ENCODE data around the gene CSNK1G2. TPM values are rescaled to one million over a fixed set of nuclear protein-coding genes. Genes with fewer than 3 reads are reported as not detected.

Gene CSNK1G2
- total RNA-seq, 5 donors from 2014 or later (not counting 1 experiment from before 2014, with no cell fraction given), result 104 to 181 (median 161) TPM

Other genes with a start within 250 kb of the CSNK1G2 start
- gene ONECUT3, start 187.7 kb upstream of the CSNK1G2 start, total RNA-seq, result under 1 TPM in 2 of 5 donors, not detected in 3; 0.03 TPM
- gene ATP8B3, start 128.9 kb upstream of the CSNK1G2 start, total RNA-seq, result 1 to 10 TPM; 3.5 to 5.7 (median 4.0) TPM
- gene REXO1, start 92.7 kb upstream of the CSNK1G2 start, total RNA-seq, result 10 to 100 TPM; 68.4 to 97.5 (median 78.7) TPM
- gene KLF16, start 77.6 kb upstream of the CSNK1G2 start, total RNA-seq, result 10 to 100 TPM; 29.8 to 61.4 (median 32.7) TPM
- gene ABHD17A, start 55.7 kb upstream of the CSNK1G2 start, total RNA-seq, result 100 to 1,000 TPM; 136 to 185 (median 151) TPM
- 10 to 100 TPM in 1 of 5 donors, 1 to 10 TPM in 4; 6.0 to 16.1 (median 7.7) TPM for gene ADAT3, start 35.8 kb upstream of the CSNK1G2 start, total RNA-seq
- gene SCAMP4, start 35.8 kb upstream of the CSNK1G2 start, total RNA-seq, result 10 to 100 TPM; 24.8 to 49.2 (median 27.5) TPM
- 10 to 100 TPM; 52.2 to 79.8 (median 73.6) TPM for gene BTBD2, start 74.5 kb downstream of the CSNK1G2 start, total RNA-seq
- gene MKNK2, start 110.1 kb downstream of the CSNK1G2 start, total RNA-seq, result 100 to 1,000 TPM; 196 to 242 (median 234) TPM
- gene MOB3A, start 155.2 kb downstream of the CSNK1G2 start, total RNA-seq, result 100 to 1,000 TPM in 4 of 5 donors, 10 to 100 TPM in 1; 98.6 to 162 (median 142) TPM
- 10 to 100 TPM; 14.0 to 23.5 (median 19.7) TPM for gene IZUMO4, start 155.7 kb downstream of the CSNK1G2 start, total RNA-seq
- 10 to 100 TPM; 78.6 to 91.5 (median 86.7) TPM for gene AP3D1, start 210.4 kb downstream of the CSNK1G2 start, total RNA-seq
- 10 to 100 TPM; 33.4 to 39.3 (median 38.4) TPM for gene DOT1L, start 222.8 kb downstream of the CSNK1G2 start, total RNA-seq

All from T-cell (primary cell).